ENCODE measurements around the gene NOS1AP.

NOS1AP gene

DNA sequence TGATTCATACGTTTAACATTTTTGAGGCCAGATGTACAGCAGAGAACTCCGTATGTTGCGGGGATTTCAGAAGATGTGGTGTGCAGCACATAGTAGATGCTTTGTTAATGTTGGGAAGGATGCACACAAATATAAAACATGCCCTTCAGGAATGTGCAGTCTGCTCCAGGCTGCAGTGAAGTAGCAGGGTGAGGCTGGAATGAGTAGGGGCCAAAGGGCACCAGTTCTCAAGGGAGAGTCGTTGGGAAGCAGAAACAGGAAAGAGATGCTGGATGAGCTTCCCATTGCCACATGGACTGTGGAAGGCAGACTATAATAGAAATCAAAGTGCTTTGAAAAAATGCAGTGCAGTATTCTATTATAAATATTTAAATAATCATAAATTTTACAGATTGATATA lies 126.9 kb downstream of the NOS1AP start:
- no peaks in the 10 kb centered on the region for H3K36me3 ChIP-seq (ENCODE audit: insufficient read depth, low read length)
- TF ChIP-seq, protein P1, sequence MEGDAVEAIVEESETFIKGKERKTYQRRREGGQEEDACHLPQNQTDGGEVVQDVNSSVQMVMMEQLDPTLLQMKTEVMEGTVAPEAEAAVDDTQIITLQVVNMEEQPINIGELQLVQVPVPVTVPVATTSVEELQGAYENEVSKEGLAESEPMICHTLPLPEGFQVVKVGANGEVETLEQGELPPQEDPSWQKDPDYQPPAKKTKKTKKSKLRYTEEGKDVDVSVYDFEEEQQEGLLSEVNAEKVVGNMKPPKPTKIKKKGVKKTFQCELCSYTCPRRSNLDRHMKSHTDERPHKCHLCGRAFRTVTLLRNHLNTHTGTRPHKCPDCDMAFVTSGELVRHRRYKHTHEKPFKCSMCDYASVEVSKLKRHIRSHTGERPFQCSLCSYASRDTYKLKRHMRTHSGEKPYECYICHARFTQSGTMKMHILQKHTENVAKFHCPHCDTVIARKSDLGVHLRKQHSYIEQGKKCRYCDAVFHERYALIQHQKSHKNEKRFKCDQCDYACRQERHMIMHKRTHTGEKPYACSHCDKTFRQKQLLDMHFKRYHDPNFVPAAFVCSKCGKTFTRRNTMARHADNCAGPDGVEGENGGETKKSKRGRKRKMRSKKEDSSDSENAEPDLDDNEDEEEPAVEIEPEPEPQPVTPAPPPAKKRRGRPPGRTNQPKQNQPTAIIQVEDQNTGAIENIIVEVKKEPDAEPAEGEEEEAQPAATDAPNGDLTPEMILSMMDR (IDR thresholded peaks at IDR 0.05; ENCODE audit: low read length): no peak
- no peak for TF ChIP-seq EZH2 (IDR thresholded peaks at IDR 0.05; ENCODE audit: borderline replicate concordance, low read length)
- H2AFZ ChIP-seq (ENCODE audit: low read length): no peak overlapping the region
- H3K9ac ChIP-seq (ENCODE audit: low read length): no peak overlapping the region
- H4K20me1 ChIP-seq (ENCODE audit: insufficient read depth, low read length): no peaks in the 10 kb centered on the region
- no peaks in the 10 kb centered on the region for H3K4me1 ChIP-seq (ENCODE audit: insufficient read depth, low read length, severe bottlenecking)
- H3K9me3 ChIP-seq (ENCODE audit: low read length): no peaks in the 10 kb centered on the region
- H3K4me3 ChIP-seq (ENCODE audit: low read depth, low read length, poor library complexity, severe bottlenecking): no peak overlapping the region
- H3K27ac ChIP-seq (ENCODE audit: low read depth, low read length, poor library complexity, severe bottlenecking): no peak overlapping the region
- no peak overlapping the region for H3K4me2 ChIP-seq (ENCODE audit: low read length)
- no peaks in the 10 kb centered on the region for H3K27me3 ChIP-seq (ENCODE audit: insufficient read depth, low read length)
- H3F3A ChIP-seq (ENCODE audit: insufficient read depth, low read length): no peaks in the 10 kb centered on the region
- H3K79me2 ChIP-seq (ENCODE audit: insufficient read depth, low read length): no peaks in the 10 kb centered on the region
- no peaks in the 10 kb centered on the region for H3K9me2 ChIP-seq (ENCODE audit: low read depth, low read length)

DNA sequence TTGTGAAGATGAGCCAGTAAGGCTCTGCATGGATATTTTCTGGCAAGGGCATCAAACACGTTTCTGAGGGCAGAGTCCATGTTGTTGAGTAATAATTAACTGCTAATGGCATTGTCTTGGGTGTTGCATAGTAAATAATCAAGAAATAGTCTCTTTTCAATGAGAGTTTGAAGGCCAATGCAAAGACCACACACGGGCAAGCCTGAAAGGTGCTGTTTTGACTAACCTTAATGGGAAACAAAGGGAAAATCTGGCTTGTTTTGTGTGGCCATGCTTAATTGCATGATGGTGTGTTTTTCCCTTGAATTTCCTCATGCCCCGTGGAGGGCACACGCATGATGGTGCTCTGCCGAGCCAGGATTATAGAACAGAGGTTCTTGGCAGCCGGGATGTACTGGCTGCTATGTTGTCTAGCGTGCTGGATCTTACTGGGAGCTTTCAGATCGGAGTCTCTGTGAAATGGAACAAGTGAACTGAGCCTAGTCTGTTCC lies 127.6 kb downstream of the NOS1AP start:
- Histone ChIP-seq H3K9me3 (ENCODE audit: low read length) (no peaks in the 10 kb centered on the region), H3K9me2 (ENCODE audit: low read depth, low read length) (no peaks in the 10 kb centered on the region), H3F3A (ENCODE audit: insufficient read depth, low read length) (no peaks in the 10 kb centered on the region), H3K36me3 (ENCODE audit: insufficient read depth, low read length) (no peaks in the 10 kb centered on the region), H3K79me2 (ENCODE audit: insufficient read depth, low read length) (no peaks in the 10 kb centered on the region), H2AFZ (ENCODE audit: low read length) (no peak overlapping the region), H3K27ac (ENCODE audit: low read depth, low read length, poor library complexity, severe bottlenecking) (no peak overlapping the region), H3K9ac (ENCODE audit: low read length) (no peak overlapping the region), H4K20me1 (ENCODE audit: insufficient read depth, low read length) (no peaks in the 10 kb centered on the region), H3K4me3 (ENCODE audit: low read depth, low read length, poor library complexity, severe bottlenecking) (no peak overlapping the region), H3K27me3 (ENCODE audit: insufficient read depth, low read length) (no peaks in the 10 kb centered on the region), H3K4me1 (ENCODE audit: insufficient read depth, low read length, severe bottlenecking) (no peaks in the 10 kb centered on the region), H3K4me2 (ENCODE audit: low read length) (no peak overlapping the region)
- TF ChIP-seq EZH2 (IDR thresholded peaks at IDR 0.05; ENCODE audit: borderline replicate concordance, low read length): no peak
- TF ChIP-seq, protein P1 (IDR thresholded peaks at IDR 0.05; ENCODE audit: low read length): no peak

DNA sequence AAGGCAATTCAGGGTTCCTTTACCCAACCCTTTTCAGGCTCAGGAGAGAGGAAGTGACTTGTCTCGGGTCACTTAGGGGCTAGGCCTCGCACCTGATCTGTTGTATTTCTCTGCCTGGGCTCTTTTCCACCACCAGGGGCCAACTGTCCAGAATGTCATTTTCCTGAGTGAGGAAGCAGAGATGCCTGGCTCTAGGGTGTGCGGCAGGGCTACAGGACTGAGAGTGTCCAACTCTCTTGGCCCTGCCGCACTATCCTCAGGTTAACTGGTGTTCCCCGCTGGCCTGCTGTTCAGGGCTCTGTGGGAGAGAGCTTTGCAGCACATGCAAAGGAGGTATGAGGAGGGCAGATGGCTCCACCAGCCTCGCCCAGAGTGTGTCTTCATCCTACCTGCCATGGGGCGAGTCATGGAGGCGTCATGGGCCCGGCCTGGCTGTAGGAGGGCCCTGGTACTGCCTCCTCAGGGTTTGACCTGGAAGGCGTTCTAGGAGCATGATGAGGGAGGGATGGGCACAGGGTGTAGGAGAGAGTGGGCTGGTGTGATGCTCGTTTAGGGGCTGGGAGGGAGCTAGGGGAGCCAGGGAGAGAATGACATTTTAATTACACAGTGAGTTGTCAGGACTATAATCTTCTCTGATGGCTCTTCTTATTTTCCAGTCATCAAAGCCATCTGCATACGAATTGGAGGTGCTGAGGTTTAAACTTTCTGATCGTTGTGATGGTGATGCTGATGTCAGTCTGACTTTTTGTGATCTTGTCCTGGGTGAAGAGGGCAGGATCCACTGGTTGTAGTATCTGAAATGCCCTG lies 128.3 kb downstream of the NOS1AP start:
- H3K9ac ChIP-seq (ENCODE audit: low read length): no peak overlapping the region
- no peaks in the 10 kb centered on the region for H3F3A ChIP-seq (ENCODE audit: insufficient read depth, low read length)
- H3K4me2 ChIP-seq (ENCODE audit: low read length): no peak overlapping the region
- H3K9me3 ChIP-seq (ENCODE audit: low read length): no peaks in the 10 kb centered on the region
- no peaks in the 10 kb centered on the region for H3K9me2 ChIP-seq (ENCODE audit: low read depth, low read length)
- H3K36me3 ChIP-seq (ENCODE audit: insufficient read depth, low read length): no peaks in the 10 kb centered on the region
- TF ChIP-seq EZH2 (IDR thresholded peaks at IDR 0.05; ENCODE audit: borderline replicate concordance, low read length): no peak
- TF ChIP-seq, protein P1 (IDR thresholded peaks at IDR 0.05; ENCODE audit: low read length): no peak
- no peaks in the 10 kb centered on the region for H3K79me2 ChIP-seq (ENCODE audit: insufficient read depth, low read length)
- no peaks in the 10 kb centered on the region for H3K27me3 ChIP-seq (ENCODE audit: insufficient read depth, low read length)
- no peak overlapping the region for H3K27ac ChIP-seq (ENCODE audit: low read depth, low read length, poor library complexity, severe bottlenecking)
- H4K20me1 ChIP-seq (ENCODE audit: insufficient read depth, low read length): no peaks in the 10 kb centered on the region
- no peaks in the 10 kb centered on the region for H3K4me1 ChIP-seq (ENCODE audit: insufficient read depth, low read length, severe bottlenecking)
- H2AFZ ChIP-seq (ENCODE audit: low read length): no peak overlapping the region
- no peak overlapping the region for H3K4me3 ChIP-seq (ENCODE audit: low read depth, low read length, poor library complexity, severe bottlenecking)

Measured in OCI-LY1 (cell line).